ENCODE data around the gene NDEL1. TPM values are rescaled to one million over a fixed set of nuclear protein-coding genes. Genes with fewer than 3 reads are reported as not detected.

The NDEL1 gene
- total RNA-seq, 1 experiment from 2014 or later, result 38.4 TPM

GRCh38 chr17:8412089-8412488 is 23.6 kb upstream of the NDEL1 start:
- Histone ChIP-seq H2BK12ac (ENCODE audit: insufficient read length, low read depth, low read length) (no peak overlapping the region), H2BK20ac (ENCODE audit: low read depth, low read length, poor library complexity, severe bottlenecking) (no peak overlapping the region), H2AFZ (ENCODE audit: low read length) (no peak overlapping the region), H2BK120ac (ENCODE audit: low read depth, low read length, poor library complexity, severe bottlenecking) (no peak overlapping the region), H3K9me3 (ENCODE audit: control insufficient read depth, low read depth, low read length) (no peaks in the 10 kb centered on the region), H3K14ac (ENCODE audit: insufficient read depth, low read length) (no peak overlapping the region), H2BK15ac (ENCODE audit: low read depth, low read length) (no peak overlapping the region), H4K20me1 (ENCODE audit: control insufficient read depth, insufficient read depth, insufficient read length) (no peaks in the 10 kb centered on the region), H3K18ac (ENCODE audit: insufficient read length, low read depth, low read length) (no peak overlapping the region), H4K8ac (replicated peaks; ENCODE audit: insufficient read length, low read depth, low read length) (no peak overlapping the region), H4K5ac (ENCODE audit: insufficient read length, low read depth, low read length) (no peak overlapping the region), H3K4me2 (ENCODE audit: insufficient read depth, insufficient read length, low read length) (no peak overlapping the region), H3K9ac (ENCODE audit: extremely low read depth, insufficient read length, low read length) (no peak overlapping the region), H3K56ac (ENCODE audit: insufficient read length, low read depth, low read length) (no peak overlapping the region), H3K27ac (ENCODE audit: insufficient read length, low read depth, low read length) (no peak overlapping the region), H3T11ph (ENCODE audit: low read length) (no peak overlapping the region), H3K23ac (ENCODE audit: insufficient read length, low read depth, low read length) (no peak overlapping the region), H3K79me1 (ENCODE audit: insufficient read depth, low read depth, low read length, poor library complexity, severe bottlenecking) (no peaks in the 10 kb centered on the region), H3K27me3 (ENCODE audit: insufficient read depth, low read length) (no peaks in the 10 kb centered on the region), H2AK5ac (ENCODE audit: insufficient read length, low read length) (no peak overlapping the region), H3K4me1 (ENCODE audit: insufficient read depth, low read length) (no peaks in the 10 kb centered on the region), H2BK5ac (ENCODE audit: insufficient read length, low read length) (no peak overlapping the region), H3K23me2 (ENCODE audit: insufficient read length, low read depth, low read length, poor library complexity, severe bottlenecking) (no peaks in the 10 kb centered on the region), H3K4ac (ENCODE audit: low read depth, low read length) (no peak overlapping the region), H3K79me2 (ENCODE audit: insufficient read depth, low read length) (no peaks in the 10 kb centered on the region), H4K91ac (ENCODE audit: insufficient read length, low read depth, low read length) (no peak overlapping the region)
- Mint-ChIP-seq H3K9me3 (no peaks in the 10 kb centered on the region), H3K4me1 (peaks cover 14 to 15% of the 10 kb centered on the region in 2 experiments), H3K27ac (no peak overlapping the region), H3K36me3 (ENCODE audit: insufficient read depth in 1 of 3, low read depth in 3 of 3) (no peaks in the 10 kb centered on the region), H3K27me3 (ENCODE audit: low read depth) (peaks cover 8% of the 10 kb centered on the region), H3K4me3 (no peak overlapping the region; a peak in 1 of 5 replicates)
- WGBS (ENCODE audit: extremely low coverage, insufficient read length, low lambda C conversion rate), result no CpG with 5 or more reads among the region's 5 CpGs
- TF ChIP-seq CTCF (conservative IDR thresholded peaks at IDR 0.05), result no peak
- DNase-seq, result no peak

All from H9 (cell line).